Caki2 (cell line): ENCODE results near the gene RIPOR2. TPM values are rescaled to one million over a fixed set of nuclear protein-coding genes. Genes with fewer than 3 reads are reported as not detected.
"Not testable (repeated sequence)": the region's sequence is repeated elsewhere in the genome, so short reads cannot be mapped to it uniquely, and the experiment has no call there.

Source experiments
- DNase-seq: peaks from one replicate; pipeline ENCODE4 v3.0.0-alpha.2; 2015; ENCODE audit warnings: low read depth
- in situ Hi-C: cut with HindIII; loops from 2 replicates; pipeline ENCODE4 v1.10.0; 2016; ENCODE audit warnings: low sequenced_read_pairs, low pct_unique_long_range_greater_than_20kb, mixed read lengths
- total RNA-seq: library from RNA; depleted of rRNA; stranded (reverse); fragments of >200 nt; shearing (Covaris generic); gene quantifications from 2 replicates; pipeline ENCODE4 v1.2.3, GENCODE V29; 2014; ENCODE audit warnings: low replicate concordance; rRNA removed

The RIPOR2 gene
- total RNA-seq, 1 experiment from 2014 or later: 2.3 TPM

- in situ Hi-C loops, DNase-seq: not testable (repeated sequence)
Observed at GRCh38 chr6:24764833-24765828, 170.6 kb downstream of the RIPOR2 start.

- in situ Hi-C loops: no loop called here
- no peak for DNase-seq
Observed at GRCh38 chr6:24763578-24763977, 172.2 kb downstream of the RIPOR2 start.

GRCh38 chr6:24761851-24762250 is 173.9 kb downstream of the RIPOR2 start:
- in situ Hi-C loops: no loop called here
- no peak for DNase-seq

- DNase-seq: peak; percentile 50
- in situ Hi-C loops: no loop called here
Observed at GRCh38 chr6:24761193-24761835, 174.4 kb downstream of the RIPOR2 start.

GRCh38 chr6:24760210-24760609 is 175.6 kb downstream of the RIPOR2 start:
- in situ Hi-C loops: no loop called here
- no peak for DNase-seq

GRCh38 chr6:24759718-24760117 is 176.0 kb downstream of the RIPOR2 start:
- DNase-seq: no peak
- in situ Hi-C loops: no loop called here

- in situ Hi-C loops: no loop called here
- no peak for DNase-seq
Observed at GRCh38 chr6:24757611-24758010, 178.1 kb downstream of the RIPOR2 start.

GRCh38 chr6:24755279-24755678 is 180.5 kb downstream of the RIPOR2 start:
- in situ Hi-C loops: no loop called here

GRCh38 chr6:24754378-24754777 is 181.4 kb downstream of the RIPOR2 start:
- DNase-seq, in situ Hi-C loops: not testable (repeated sequence)

More at GRCh38 chr6:24755279-24755678, 180.5 kb downstream of the RIPOR2 start:
- DNase-seq: peak; percentile 25

Other genes with a start within 250 kb of the RIPOR2 start
- 68.5 and 77.5 TPM in 2 replicates for gene C6orf62, start 216.8 kb downstream of the RIPOR2 start, total RNA-seq
- 121 and 134 TPM in 2 replicates for gene GMNN, start 161.0 kb downstream of the RIPOR2 start, total RNA-seq
- not detected in 2 replicates for gene ARMH2, start 137.0 kb downstream of the RIPOR2 start, total RNA-seq